Panc1 (cell line): ENCODE results near the gene ZBP1. TPM values are rescaled to one million over a fixed set of nuclear protein-coding genes. Genes with fewer than 3 reads are reported as not detected.

ENCODE experiments used
- ATAC-seq: fragments of 200-7000 bp; cut with Tn5 transposase; 2 replicates; pipeline ENCODE4 v1.9.1; 2020; ENCODE audit warnings: mild to moderate bottlenecking, moderate library complexity
- BruUV-seq: library from RNA; stranded (reverse); fragments of 400-500 nt; replicated peaks from 2 replicates; lab custom pipeline; 2021; lab: Mats Ljungman, UMichigan
- CTCF ChIA-PET: fragments of 300-600 bp; sonication (Branson Sonifier 250); formaldehyde crosslinking; loops from one replicate; lab custom pipeline; 2022; ENCODE audit warnings: antibody characterized with exemption; lab: Charles Lee
- POLR2A ChIA-PET: fragments of 300-600 bp; sonication (Branson Sonifier 250); formaldehyde crosslinking; loops from one replicate; lab custom pipeline; 2022; ENCODE audit warnings: antibody characterized with exemption; lab: Charles Lee
- DNase-seq: peaks from one replicate; pipeline ENCODE4 v3.0.0-alpha.2; 2010; ENCODE audit warnings: low read depth, low spot score
- H3K27ac ChIP-seq: 2 replicates; pipeline ENCODE4 v1.5.1; 2011; ENCODE audit warnings: mild to moderate bottlenecking, low read length, inconsistent platforms
- H3K27me3 ChIP-seq: fragments of 200-500 bp; sonication (Bioruptor generic); 2 replicates; pipeline ENCODE4 v1.6.0; 2014; ENCODE audit warnings: low read length, inconsistent platforms; ENCODE audit not compliant: control insufficient read depth, insufficient read depth
- H3K36me3 ChIP-seq: fragments of 200-500 bp; sonication (Bioruptor generic); 2 replicates; pipeline ENCODE4 v1.5.1; 2014; ENCODE audit warnings: inconsistent platforms, mild to moderate bottlenecking, low read length, moderate library complexity; ENCODE audit not compliant: control insufficient read depth, insufficient read depth
- H3K4me1 ChIP-seq: 2 replicates; pipeline ENCODE4 v1.5.1; 2011; ENCODE audit warnings: inconsistent platforms, mild to moderate bottlenecking, low read length, moderate library complexity; ENCODE audit not compliant: control insufficient read depth, insufficient read depth
- H3K4me3 ChIP-seq, 2 experiments: 2 replicates each; pipeline ENCODE4 v1.5.1; 2011 to 2012; ENCODE audit warnings: low read depth in 2 of 2, low read length in 2 of 2, mild to moderate bottlenecking in 2 of 2, inconsistent platforms in 1 of 2, moderate library complexity in 1 of 2
- H3K9me3 ChIP-seq: fragments of 200-500 bp; sonication (Bioruptor generic); 2 replicates; pipeline ENCODE4 v1.5.1; 2014; ENCODE audit warnings: low read depth, mild to moderate bottlenecking, inconsistent platforms, low read length, moderate library complexity; ENCODE audit not compliant: control insufficient read depth, insufficient read depth
- CTCF ChIP-seq: fragments of 450-650 bp; IDR thresholded peaks from 2 replicates; pipeline ENCODE4 v1.5.1; 2017; ENCODE audit warnings: mild to moderate bottlenecking
- POLR2AphosphoS5 ChIP-seq: IDR thresholded peaks from 2 replicates; pipeline ENCODE4 v1.6.1; 2012; ENCODE audit warnings: mild to moderate bottlenecking, low read depth, low read length, moderate library complexity
- SIN3A ChIP-seq: IDR thresholded peaks from 2 replicates; pipeline ENCODE4 v1.6.1; 2012; ENCODE audit warnings: low read depth, mild to moderate bottlenecking, low read length, moderate library complexity, borderline replicate concordance; ENCODE audit not compliant: insufficient read depth
- TCF7L2 ChIP-seq: IDR thresholded peaks from 2 replicates; pipeline ENCODE4 v1.6.1; 2011; ENCODE audit warnings: mild to moderate bottlenecking, low read depth, low read length, inconsistent platforms
- in situ Hi-C: cut with HindIII; loops from 2 replicates; pipeline ENCODE4 v1.10.0; 2016; ENCODE audit warnings: low sequenced_read_pairs, low pct_unique_long_range_greater_than_20kb
- intact Hi-C: fragments of 100-400 bp; cut with micrococcal nuclease; formaldehyde crosslinking; loops from one replicate; pipeline ENCODE4 v1.10.0; 2022; ENCODE audit not compliant: unreplicated experiment
- total RNA-seq: library from RNA; stranded (reverse); gene quantifications from one replicate; pipeline ENCODE4 v1.2.1, GENCODE V29; 2021; ENCODE audit not compliant: unreplicated experiment
- TF ChIP-seq, protein P1 (sequence below), 2 experiments: IDR thresholded peaks; 2 replicates each; pipeline ENCODE4 v1.6.1; 2011 to 2012; ENCODE audit warnings: low read depth in 2 of 2, control low read depth in 1 of 2, low read length in 1 of 2, mild to moderate bottlenecking in 1 of 2, moderate library complexity in 1 of 2; ENCODE audit not compliant: insufficient read depth in 1 of 2

ZBP1 gene
- total RNA-seq, 1 experiment from 2014 or later, result not detected

DNA sequence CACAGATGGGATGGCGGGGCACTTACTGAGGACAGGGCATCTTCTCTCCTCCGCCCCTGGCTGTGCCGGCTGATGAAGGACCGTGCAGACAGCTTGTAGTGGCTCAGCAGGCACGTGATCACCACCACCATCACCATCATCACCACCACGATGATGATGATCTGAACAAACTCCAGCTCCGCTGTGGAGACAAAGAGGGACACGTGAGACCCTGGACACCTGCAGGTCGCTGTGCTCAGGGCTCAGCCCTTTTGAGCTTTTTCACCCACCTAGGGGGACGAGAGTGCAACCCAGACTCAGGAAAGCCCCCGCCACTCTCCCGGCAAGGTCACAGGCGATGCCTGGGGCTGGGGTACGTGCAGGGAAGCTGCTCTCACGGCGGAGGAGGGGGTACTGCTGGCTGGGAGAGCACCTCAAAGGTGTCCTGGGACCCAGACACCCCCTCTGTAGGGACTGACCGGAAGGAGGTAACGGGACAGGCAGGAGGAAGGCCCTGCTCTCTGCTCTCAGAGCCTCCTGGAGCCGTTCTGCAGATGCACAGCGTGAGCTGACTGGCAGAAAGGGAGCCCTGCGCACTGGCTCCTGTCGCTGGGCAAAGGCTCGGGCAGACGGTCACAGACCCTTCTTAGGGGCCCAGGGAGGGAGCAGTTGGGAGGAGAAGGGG lies 39.4 kb upstream of the ZBP1 start:
- no peak overlapping the region for H3K4me3 ChIP-seq
- no peak overlapping the region for H3K27ac ChIP-seq
- no TSS peak for BruUV-seq
- ATAC-seq, result no peak
- no peaks in the 10 kb centered on the region for H3K36me3 ChIP-seq
- intact Hi-C loops (no loop called here), in situ Hi-C loops (no loop called here)
- POLR2A ChIA-PET, result no interaction called here
- CTCF ChIA-PET, result no interaction called here
- no peaks in the 10 kb centered on the region for H3K27me3 ChIP-seq
- peaks cover 8% of the 10 kb centered on the region for H3K4me1 ChIP-seq
- TF ChIP-seq, protein P1, sequence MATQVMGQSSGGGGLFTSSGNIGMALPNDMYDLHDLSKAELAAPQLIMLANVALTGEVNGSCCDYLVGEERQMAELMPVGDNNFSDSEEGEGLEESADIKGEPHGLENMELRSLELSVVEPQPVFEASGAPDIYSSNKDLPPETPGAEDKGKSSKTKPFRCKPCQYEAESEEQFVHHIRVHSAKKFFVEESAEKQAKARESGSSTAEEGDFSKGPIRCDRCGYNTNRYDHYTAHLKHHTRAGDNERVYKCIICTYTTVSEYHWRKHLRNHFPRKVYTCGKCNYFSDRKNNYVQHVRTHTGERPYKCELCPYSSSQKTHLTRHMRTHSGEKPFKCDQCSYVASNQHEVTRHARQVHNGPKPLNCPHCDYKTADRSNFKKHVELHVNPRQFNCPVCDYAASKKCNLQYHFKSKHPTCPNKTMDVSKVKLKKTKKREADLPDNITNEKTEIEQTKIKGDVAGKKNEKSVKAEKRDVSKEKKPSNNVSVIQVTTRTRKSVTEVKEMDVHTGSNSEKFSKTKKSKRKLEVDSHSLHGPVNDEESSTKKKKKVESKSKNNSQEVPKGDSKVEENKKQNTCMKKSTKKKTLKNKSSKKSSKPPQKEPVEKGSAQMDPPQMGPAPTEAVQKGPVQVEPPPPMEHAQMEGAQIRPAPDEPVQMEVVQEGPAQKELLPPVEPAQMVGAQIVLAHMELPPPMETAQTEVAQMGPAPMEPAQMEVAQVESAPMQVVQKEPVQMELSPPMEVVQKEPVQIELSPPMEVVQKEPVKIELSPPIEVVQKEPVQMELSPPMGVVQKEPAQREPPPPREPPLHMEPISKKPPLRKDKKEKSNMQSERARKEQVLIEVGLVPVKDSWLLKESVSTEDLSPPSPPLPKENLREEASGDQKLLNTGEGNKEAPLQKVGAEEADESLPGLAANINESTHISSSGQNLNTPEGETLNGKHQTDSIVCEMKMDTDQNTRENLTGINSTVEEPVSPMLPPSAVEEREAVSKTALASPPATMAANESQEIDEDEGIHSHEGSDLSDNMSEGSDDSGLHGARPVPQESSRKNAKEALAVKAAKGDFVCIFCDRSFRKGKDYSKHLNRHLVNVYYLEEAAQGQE (IDR thresholded peaks at IDR 0.05; ENCODE audit: insufficient read depth in 1 of 2, low read depth in 2 of 2, low read length in 1 of 2), result no peak
- no peak for TF ChIP-seq CTCF
- no peak for TF ChIP-seq SIN3A
- TF ChIP-seq TCF7L2, result no peak
- no peak for TF ChIP-seq POLR2AphosphoS5
- no peaks in the 10 kb centered on the region for H3K9me3 ChIP-seq
- no peak for DNase-seq

GRCh38 chr20:57658833-57659516 lies 38.7 kb upstream of the ZBP1 start:
- ChIA-PET POLR2A (no interaction called here), CTCF (no interaction called here)
- peaks cover 11% of the 10 kb centered on the region for H3K4me1 ChIP-seq
- in situ Hi-C loops, result no loop called here
- no peak for DNase-seq
- no peaks in the 10 kb centered on the region for H3K36me3 ChIP-seq
- BruUV-seq, result no TSS peak
- H3K27me3 ChIP-seq, result no peaks in the 10 kb centered on the region
- H3K4me3 ChIP-seq, result no peak overlapping the region
- no peaks in the 10 kb centered on the region for H3K9me3 ChIP-seq
- intact Hi-C loops, result no loop called here
- TF ChIP-seq POLR2AphosphoS5 (no peak), TCF7L2 (no peak), CTCF (no peak), SIN3A (no peak)
- TF ChIP-seq, protein P1 (IDR thresholded peaks at IDR 0.05; ENCODE audit: insufficient read depth in 1 of 2, low read depth in 2 of 2, low read length in 1 of 2), result no peak
- ATAC-seq, result no peak
- no peak overlapping the region for H3K27ac ChIP-seq
